Measurements from ENCODE around the gene SPATA7.

GRCh38 chr14:88422919-88423650 lies 37.6 kb downstream of the SPATA7 start:
- no peak for TF ChIP-seq CTCF (conservative IDR thresholded peaks at IDR 0.05; ENCODE audit: low read depth, low read length)
- no peak for TF ChIP-seq EZH2 (IDR thresholded peaks at IDR 0.05; ENCODE audit: borderline replicate concordance, low read depth, low read length, poor library complexity, severe bottlenecking)

Data from A673 (cell line).